Erythroblast (primary cell): ENCODE data around the gene BIN2.
"Not testable (repeated sequence)": the region's sequence is repeated elsewhere in the genome, so short reads cannot be mapped to it uniquely, and the experiment has no call there.

Source experiments
- DNase-seq, 2 experiments: peaks; one replicate each; lab custom pipeline; 2025; lab: John Stamatoyannopoulos, UW
- GATA1 ChIP-seq: IDR thresholded peaks from 2 replicates; pipeline ENCODE4 v1.6.1; 2011; ENCODE audit warnings: low read depth, mild to moderate bottlenecking, control low read depth, low read length, moderate library complexity
- POLR2A ChIP-seq: IDR thresholded peaks from 2 replicates; pipeline ENCODE4 v1.6.1; 2011; ENCODE audit warnings: mild to moderate bottlenecking, low read length

The BIN2 gene

DNA sequence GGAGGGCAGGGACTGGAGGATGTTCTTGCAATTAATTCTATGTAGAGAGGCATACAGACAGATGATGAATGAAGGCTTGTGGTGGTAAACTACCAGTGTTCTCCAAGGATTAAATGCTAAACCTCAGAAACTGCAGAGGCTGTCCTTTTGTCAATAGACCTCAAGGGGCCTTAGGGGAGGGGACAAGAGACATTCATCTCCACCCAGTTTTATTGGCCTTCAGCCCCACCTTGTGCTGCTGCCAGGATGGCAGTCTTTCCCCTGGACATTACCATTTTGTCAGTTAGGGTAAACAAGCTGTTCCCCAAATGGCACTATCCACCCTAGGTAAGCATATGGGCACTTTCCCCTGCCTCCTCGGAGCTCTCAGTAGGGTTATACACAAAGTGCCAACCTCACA is 48.9 kb downstream of the BIN2 start:
- TF ChIP-seq GATA1: no peak
- no peak for TF ChIP-seq POLR2A
- no peak for DNase-seq

DNA sequence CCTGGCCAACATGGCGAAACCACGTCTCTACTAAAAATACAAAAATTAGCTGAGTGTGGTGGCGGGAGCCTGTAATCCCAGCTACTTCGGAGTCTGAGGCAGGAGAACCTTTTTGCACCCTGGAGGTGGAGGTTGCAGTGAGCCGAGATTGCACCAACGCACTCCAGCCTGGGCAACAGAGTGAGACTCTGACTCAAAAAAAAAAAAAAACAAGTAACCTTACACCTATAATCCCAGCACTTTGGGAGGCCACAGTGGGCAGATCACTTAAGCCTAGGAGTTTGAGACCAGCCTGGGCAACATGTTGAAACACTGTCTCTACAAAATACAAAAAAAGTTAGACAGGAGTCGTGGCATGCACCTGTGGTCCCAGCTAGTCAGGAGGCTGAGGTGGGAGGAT is 51.2 kb downstream of the BIN2 start:
- DNase-seq: not testable (repeated sequence)

DNA sequence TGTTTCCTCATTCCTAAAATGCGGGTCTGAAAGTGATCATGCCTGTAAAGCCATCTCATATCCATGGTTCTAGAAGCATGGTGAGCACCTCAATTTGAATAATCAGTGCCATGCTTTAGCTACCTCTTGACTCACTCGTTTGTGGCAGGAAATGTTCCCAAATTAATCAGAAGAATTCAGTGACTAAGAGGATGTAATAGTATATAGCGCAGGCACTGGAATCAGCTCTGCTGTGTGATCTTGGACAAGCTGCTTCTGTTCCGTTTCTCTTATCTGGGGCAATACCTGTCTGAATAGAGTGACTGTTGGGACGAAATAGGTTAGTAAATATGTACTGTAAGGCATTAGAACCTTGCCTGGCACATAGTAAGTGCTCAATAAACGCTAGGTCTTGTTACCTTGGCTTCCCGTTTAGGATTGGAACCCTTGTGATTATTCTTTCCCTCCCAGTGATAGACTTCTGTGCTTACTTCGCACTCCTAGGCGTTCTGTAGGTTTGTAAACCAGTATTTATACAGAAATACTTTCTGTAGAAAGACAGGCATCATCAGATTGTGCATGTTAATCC is 52.9 kb downstream of the BIN2 start:
- DNase-seq: no peak
- no peak for TF ChIP-seq POLR2A
- TF ChIP-seq GATA1: no peak

DNA sequence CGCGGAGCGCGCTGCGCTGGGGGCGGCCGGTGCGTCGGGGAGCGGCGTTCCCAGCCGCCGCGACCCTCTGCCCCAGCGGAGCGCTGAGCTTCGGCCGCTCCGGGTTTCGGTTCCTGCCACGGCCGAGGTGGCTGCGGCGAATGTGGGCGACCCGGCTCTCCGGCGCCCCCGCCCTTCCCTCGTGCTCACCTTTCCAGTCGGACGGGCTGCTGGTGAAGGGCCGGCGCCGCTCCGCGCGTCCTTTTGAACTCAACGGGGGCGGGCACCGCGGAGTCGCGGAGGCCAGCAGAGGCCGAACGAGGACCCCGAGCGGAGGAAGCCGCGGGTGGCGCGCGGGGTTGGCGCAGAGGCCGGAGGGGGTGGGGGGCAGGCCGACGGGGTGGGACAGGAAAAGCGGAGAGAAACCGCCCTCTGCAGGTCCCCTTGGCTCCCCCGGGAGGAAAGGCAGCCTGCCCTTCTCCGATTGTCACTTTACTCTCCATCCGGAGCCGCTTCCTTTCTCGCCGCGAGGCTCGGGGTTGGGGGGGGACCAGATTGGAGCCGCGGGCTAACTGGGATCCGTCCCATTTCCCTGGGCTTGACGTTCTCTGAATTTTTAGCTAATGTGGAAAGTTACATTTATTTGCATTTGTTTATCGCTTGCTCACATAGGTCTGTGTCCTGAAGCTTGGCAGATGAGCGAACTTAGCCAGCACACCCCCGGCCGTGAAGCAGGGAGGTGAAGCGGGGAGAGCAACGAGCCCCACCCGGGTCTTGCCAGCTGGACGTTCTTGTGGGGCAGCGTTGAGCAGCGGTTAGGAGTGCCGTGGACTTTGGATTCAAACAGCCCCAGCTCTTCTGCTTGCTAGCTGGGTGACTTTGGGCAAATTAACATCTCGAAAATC is 53.7 kb downstream of the BIN2 start, which contains the start of gene SMAGP:
SMAGP (minus strand) TSS at position 349 of the 884 bp plus-strand sequence. CDS start 1,137 bp downstream, outside the sequence.
- DNase-seq: peak; percentile 40 to 41

DNA sequence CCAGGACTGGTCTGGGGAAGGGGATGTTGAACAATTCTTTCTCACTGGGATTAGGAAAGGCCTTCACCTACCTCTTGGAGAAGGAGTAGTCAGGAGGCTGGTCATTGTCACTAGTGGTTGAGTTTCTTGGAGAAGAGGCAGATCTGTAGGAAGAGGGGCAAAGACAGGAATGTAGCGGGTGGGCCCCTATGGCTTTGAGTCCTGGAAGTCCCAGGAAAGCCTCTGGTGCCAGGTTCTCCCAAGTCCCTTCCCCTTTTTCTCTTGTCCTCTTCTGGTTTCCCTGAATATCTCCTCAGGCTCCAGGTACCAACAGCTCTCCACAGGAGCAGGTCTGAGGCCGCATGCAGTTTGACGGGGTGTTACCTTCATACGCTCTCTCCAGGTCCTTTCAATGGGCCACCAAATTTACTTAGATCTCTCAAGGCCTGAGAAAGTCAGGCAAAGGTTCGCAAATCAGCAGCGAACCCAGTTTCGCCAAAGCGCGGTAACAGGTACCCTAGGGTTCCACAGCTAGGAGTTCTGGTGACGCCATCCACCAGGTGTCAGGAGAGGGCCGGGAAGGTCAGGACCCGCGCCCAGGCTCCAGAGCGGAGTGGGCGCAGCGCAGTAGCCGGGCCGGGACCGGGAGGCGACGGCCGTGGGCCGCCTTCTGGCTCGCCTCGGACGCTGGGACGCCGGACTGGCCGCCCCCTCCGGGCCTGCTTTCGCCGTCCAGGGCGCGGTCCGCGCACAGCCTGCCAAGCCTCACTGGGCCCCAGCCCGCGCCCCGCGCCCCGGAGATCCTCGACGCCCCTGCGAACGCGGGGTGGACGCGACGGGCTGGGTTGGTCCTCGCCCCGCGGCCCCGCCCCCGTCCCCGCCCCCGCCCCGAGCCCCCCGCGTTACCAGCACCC is 54.6 kb downstream of the BIN2 start:
- TF ChIP-seq POLR2A (no peak), GATA1 (no peak)
- DNase-seq: peak; percentile 44 to 69

More for the DNA sequence above, 53.7 kb downstream of the BIN2 start, which contains the start of gene SMAGP:
- TF ChIP-seq POLR2A: no peak
- TF ChIP-seq GATA1: no peak

DNA sequence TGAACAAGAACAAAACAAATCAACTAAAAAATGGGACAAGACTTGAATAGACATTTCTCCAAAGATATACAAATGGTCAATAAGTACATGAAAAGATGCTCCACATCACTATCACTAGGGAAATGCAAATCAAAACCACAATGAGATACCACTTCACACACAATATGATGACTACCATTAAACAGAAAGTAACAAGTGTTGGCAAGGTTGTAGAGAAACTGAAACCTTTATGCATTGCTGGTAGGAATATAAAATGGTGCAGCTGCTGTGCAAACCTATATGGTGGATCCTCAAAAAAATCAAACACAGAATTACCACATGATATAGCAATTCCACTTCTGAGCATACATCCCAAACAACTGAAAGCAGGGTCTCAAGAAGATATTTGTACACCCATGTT is 59.0 kb downstream of the BIN2 start:
- no peak for DNase-seq
- TF ChIP-seq POLR2A (no peak), GATA1 (no peak)

DNA sequence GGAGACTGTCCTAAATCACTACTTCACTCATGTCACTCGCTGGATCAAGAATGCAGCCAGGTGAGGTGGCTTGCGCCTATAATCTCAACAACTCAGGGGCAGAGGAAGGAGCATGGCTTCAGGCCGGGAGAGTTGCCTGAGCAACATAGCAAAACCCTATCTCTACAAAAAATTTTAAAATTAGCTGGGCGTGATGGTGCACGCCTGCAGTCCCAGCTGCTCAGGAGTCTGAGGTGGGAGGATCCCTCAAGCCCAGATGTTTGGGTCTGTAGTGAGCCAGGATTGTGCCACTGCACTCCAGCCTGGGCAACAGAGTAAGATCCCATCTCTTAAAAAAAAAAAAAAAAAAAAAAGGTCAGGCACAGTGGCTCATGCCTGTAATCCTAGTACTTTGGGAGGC is 59.7 kb downstream of the BIN2 start:
- DNase-seq: no peak
- TF ChIP-seq GATA1: no peak
- no peak for TF ChIP-seq POLR2A

DNA sequence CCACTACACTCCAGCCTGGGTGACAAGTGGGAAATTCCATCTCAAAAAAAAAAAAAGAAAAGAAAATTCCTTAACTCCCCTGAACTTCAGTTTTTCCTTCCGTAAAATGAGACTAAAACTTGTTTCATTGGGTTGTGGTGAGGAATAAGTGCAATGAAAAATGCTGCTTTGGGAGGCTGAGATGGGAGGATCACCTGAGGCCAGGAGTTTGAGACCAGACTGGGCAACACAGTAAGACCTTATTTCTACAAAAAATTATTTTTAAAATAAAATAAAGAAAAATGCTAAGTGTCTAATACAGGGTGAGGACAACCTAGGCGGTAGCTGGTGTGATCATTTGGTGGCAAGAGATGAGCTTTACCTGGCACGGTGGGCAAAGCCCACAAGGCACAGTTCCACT is 60.6 kb downstream of the BIN2 start:
- TF ChIP-seq POLR2A (no peak), GATA1 (no peak)
- no peak for DNase-seq

DNA sequence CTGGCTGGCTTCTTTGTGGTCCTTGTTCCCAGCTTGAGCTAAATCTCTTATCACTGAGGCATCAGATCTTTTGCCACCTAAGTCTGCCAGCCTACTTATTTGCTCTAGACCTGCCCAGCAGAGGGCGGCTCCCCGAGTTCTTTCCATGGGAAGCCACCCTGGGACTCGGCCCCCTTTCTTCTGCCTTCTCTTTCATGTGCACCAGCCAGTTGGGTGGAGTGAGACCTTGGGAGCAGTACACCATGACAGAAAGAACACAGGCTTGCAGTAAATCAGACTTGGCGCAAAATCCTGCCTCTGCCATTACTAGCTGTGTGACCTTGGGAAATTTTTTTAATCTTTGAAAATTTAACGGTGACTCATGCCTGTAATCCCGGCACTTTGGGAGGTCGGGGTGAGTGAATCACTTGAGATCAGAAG is 61.2 kb downstream of the BIN2 start:
- TF ChIP-seq GATA1: no peak
- no peak for TF ChIP-seq POLR2A
- no peak for DNase-seq

DNA sequence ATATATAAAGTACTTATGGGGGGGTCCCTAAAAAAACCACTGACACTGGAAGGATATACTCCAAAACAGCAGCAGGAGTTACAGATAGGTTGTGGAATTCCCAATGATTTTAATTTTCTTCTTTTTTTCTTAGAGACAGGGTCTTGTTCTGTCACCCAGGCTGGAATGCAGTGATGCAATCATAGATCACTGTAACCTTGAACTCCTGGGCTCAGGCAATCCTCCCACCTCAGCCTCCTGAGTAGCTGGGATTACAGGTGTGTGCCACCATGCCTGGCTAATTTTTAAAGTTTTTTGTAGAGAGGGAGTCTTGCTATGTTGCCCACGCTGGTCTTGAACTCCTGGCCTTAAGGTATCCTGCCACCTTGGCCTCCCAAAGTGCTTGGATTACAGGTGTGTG is 64.4 kb downstream of the BIN2 start:
- not testable (repeated sequence) for DNase-seq

DNA sequence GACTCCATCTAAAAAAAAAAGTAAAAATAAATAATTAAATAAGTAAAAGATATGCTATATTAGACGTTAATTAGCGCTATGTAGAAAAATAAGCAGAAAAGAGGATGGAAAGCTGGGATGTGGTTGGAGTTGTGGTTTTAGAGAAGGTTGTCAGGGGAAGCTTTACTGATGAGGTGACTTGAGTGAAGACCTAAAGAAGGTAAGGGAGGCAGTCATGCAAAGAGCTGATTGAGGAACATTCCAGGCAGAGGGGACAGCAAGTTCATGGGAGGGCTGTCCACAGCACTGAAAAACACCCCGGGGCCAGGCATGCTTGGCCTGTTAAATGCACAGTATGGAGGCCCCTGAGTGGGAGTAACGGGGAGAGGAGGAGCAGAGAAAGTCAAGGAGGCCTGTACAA is 69.4 kb downstream of the BIN2 start:
- TF ChIP-seq POLR2A (no peak), GATA1 (no peak)
- DNase-seq: no peak

DNA sequence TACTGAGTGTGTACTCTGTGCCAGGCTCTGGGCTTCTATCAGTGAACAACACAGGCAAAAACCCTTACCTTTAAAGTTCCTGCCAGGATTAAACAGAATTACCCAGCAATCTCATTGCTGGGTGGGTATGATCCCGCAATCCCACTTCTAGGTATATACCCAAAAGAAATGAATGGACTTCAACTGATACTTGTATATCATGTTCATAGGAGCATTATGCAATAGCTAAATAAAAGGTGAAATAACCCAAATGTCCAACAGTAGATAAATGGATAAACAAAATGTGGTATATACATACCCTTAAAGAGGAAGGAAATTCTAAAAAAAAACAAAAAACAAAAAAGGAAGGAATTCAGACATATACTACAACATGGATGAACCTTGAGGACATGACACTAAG is 70.7 kb downstream of the BIN2 start:
- DNase-seq: no peak
- TF ChIP-seq GATA1 (no peak), POLR2A (no peak)

DNA sequence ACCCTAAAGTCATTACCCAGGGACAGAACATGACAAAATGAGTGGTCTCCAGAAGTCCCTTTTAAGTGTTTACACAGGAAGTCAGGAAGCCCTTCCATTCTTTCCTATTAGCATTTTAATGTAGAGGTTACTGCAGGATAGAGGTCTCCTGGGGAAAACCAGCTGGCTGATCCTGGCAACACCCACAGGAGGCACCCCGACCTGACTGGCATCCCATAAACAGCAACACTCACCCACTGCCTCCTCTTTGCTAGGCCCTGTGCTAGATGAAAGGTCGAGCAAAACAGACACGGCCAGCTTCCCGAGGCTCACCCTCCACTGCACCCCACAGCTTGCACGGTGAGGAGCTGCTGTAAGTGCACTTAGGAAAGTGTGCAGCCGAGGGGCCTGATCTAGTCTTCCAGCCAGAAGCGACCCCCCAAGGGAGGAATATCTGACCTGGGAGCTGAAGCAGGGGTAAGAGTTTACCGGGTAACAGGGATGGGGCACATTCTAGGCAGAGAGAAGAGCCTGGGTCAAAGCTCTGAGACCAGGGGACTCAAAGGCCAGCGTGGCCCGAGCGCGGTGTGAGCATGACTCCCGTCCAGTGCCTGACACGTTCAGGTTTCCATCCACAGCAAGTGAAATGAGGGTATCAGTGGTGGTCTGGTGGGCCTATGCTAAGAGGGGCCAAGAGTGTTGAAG is 76.3 kb downstream of the BIN2 start:
- no peak for TF ChIP-seq POLR2A
- no peak for TF ChIP-seq GATA1
- DNase-seq: no peak
